HCT116 (cell line): ENCODE data around the gene DLX3. TPM values are rescaled to one million over a fixed set of nuclear protein-coding genes. Genes with fewer than 3 reads are reported as not detected.

Experiments
- ATAC-seq: fragments of 200-7000 bp; cut with Tn5 transposase; 2 replicates; pipeline ENCODE4 v1.9.1; 2020; ENCODE audit warnings: mild to moderate bottlenecking, moderate library complexity
- BruUV-seq: library from RNA; stranded (reverse); fragments of 400-500 nt; replicated peaks from 2 replicates; lab custom pipeline; 2021; lab: Mats Ljungman, UMichigan
- CTCF ChIA-PET: fragments of 300-600 bp; sonication (Branson Sonifier 250); formaldehyde crosslinking; loops from one replicate; lab custom pipeline; 2021; ENCODE audit warnings: antibody characterized with exemption; lab: Charles Lee
- POLR2A ChIA-PET: fragments of 300-600, 350-600 bp; sonication (Branson Sonifier 250); formaldehyde crosslinking; loops from one replicate; lab custom pipeline; 2021; ENCODE audit warnings: antibody characterized with exemption; lab: Charles Lee
- RAD21 ChIA-PET, 2 experiments: fragments of 300-600 bp; sonication (Branson Sonifier 250); formaldehyde crosslinking; loops; one replicate each; lab custom pipeline; 2023; ENCODE audit warnings: low total read pairs in 2 of 2; ENCODE audit not compliant: uncharacterized antibody in 2 of 2, unreplicated experiment in 2 of 2, low non-redundant PET in 1 of 2; lab: Charles Lee
- DNase-seq: peaks from one replicate; pipeline ENCODE4 v3.0.0-alpha.2; 2010; ENCODE audit warnings: low read depth, low spot score
- H2AFZ ChIP-seq: fragments of 200-600 bp; shearing (Covaris generic), sonication (generic); 2 replicates; pipeline ENCODE4 v1.6.1; 2017; ENCODE audit warnings: low read depth, mixed run types, mixed read lengths, antibody characterized with exemption, low read length; ENCODE audit not compliant: poor library complexity, severe bottlenecking
- H3K27ac ChIP-seq: 2 replicates; pipeline ENCODE4 v1.5.1; 2012; ENCODE audit warnings: low read depth, low read length
- H3K27me3 ChIP-seq: fragments of 200-600 bp; sonication (generic); 2 replicates; pipeline ENCODE4 v1.6.1; 2016; ENCODE audit warnings: mixed run types, low read length, mixed read lengths; ENCODE audit not compliant: insufficient read depth
- H3K36me3 ChIP-seq, 2 experiments: fragments of 200-500 bp in 1 of 2; fragments of 200-600 bp in 1 of 2; sonication (Bioruptor generic) in 1 of 2; sonication (generic) in 1 of 2; 2 replicates each; pipeline versions ENCODE4 v1.5.1 to v1.6.1; 2014 to 2016; ENCODE audit warnings: low read length in 2 of 2, inconsistent platforms in 1 of 2, mixed read lengths in 1 of 2, mixed run types in 1 of 2; ENCODE audit not compliant: insufficient read depth in 2 of 2, control insufficient read depth in 1 of 2
- H3K4me1 ChIP-seq, 2 experiments: fragments of 200-600 bp in 1 of 2; sonication (generic) in 1 of 2; 2 replicates each; pipeline versions ENCODE4 v1.5.1 to v1.6.1; 2012 to 2017; ENCODE audit warnings: low read length in 2 of 2, inconsistent platforms in 1 of 2, mild to moderate bottlenecking in 1 of 2, mixed read lengths in 1 of 2, mixed run types in 1 of 2, moderate library complexity in 1 of 2; ENCODE audit not compliant: insufficient read depth in 2 of 2, control insufficient read depth in 1 of 2
- H3K4me2 ChIP-seq: fragments of 200-600 bp; sonication (generic); 2 replicates; pipeline ENCODE4 v1.6.1; 2017; ENCODE audit warnings: mixed run types, low read length, mixed read lengths
- H3K4me3 ChIP-seq, 2 experiments: fragments of 200-600 bp in 1 of 2; sonication (generic) in 1 of 2; replicated peaks in 1 of 2; 2 replicates each; pipeline ENCODE4 v1.5.1; 2011 to 2016; ENCODE audit warnings: low read length in 2 of 2, control low read depth in 1 of 2, low read depth in 1 of 2, mild to moderate bottlenecking in 1 of 2, mixed read lengths in 1 of 2, mixed run types in 1 of 2
- H3K79me2 ChIP-seq: fragments of 200-600 bp; sonication (generic); 2 replicates; pipeline ENCODE4 v1.6.1; 2017; ENCODE audit warnings: mild to moderate bottlenecking, mixed run types, low read length, moderate library complexity, mixed read lengths; ENCODE audit not compliant: insufficient read depth
- H3K9ac ChIP-seq: fragments of 200-600 bp; sonication (generic); 2 replicates; pipeline ENCODE4 v1.6.1; 2016; ENCODE audit warnings: low read length, mixed read lengths
- H3K9me2 ChIP-seq: fragments of 200-600 bp; sonication (generic), shearing (Covaris generic); 2 replicates; pipeline ENCODE4 v1.6.1; 2017; ENCODE audit warnings: mixed run types, mild to moderate bottlenecking, moderate library complexity; ENCODE audit not compliant: insufficient read depth
- H3K9me3 ChIP-seq, 2 experiments: fragments of 200-500 bp in 1 of 2; fragments of 200-600 bp in 1 of 2; sonication (Bioruptor generic) in 1 of 2; sonication (generic) in 1 of 2; 2 replicates each; pipeline ENCODE4 v1.6.1; 2014 to 2017; ENCODE audit warnings: low read length in 2 of 2, mixed read lengths in 2 of 2, inconsistent platforms in 1 of 2, low read depth in 1 of 2, mild to moderate bottlenecking in 1 of 2, mixed run types in 1 of 2, moderate library complexity in 1 of 2; ENCODE audit not compliant: control insufficient read depth in 1 of 2, insufficient read depth in 1 of 2
- H4K20me1 ChIP-seq: fragments of 200-600 bp; sonication (generic), shearing (Covaris generic); 2 replicates; pipeline ENCODE4 v1.6.1; 2017; ENCODE audit warnings: mixed run types, mild to moderate bottlenecking, moderate library complexity; ENCODE audit not compliant: insufficient read depth
- CBX3 ChIP-seq: IDR thresholded peaks from 2 replicates; pipeline ENCODE4 v1.6.1; 2012; ENCODE audit warnings: low read depth
- JUND ChIP-seq: IDR thresholded peaks from 2 replicates; pipeline ENCODE4 v1.6.1; 2012
- TCF7L2 ChIP-seq: IDR thresholded peaks from 2 replicates; pipeline ENCODE4 v1.7.0; 2011; ENCODE audit warnings: borderline replicate concordance, inconsistent platforms; ENCODE audit not compliant: insufficient read depth, insufficient read length; ENCODE audit errors: extremely low read depth
- YY1 ChIP-seq: IDR thresholded peaks from 2 replicates; pipeline ENCODE4 v1.6.1; 2011; ENCODE audit warnings: low read length, low read depth, moderate library complexity, mild to moderate bottlenecking; ENCODE audit not compliant: insufficient replicate concordance; ENCODE audit errors: extremely low read depth
- intact Hi-C: fragments of 100-400 bp; cut with micrococcal nuclease; formaldehyde crosslinking; loops from 2 replicates; pipeline ENCODE4 v1.10.0; 2022
- total RNA-seq: library from RNA; stranded (reverse); gene quantifications from one replicate; pipeline ENCODE4 v1.2.1, GENCODE V29; 2021; ENCODE audit not compliant: unreplicated experiment

DLX3 gene
- total RNA-seq, 1 experiment from 2014 or later = not detected

DNA sequence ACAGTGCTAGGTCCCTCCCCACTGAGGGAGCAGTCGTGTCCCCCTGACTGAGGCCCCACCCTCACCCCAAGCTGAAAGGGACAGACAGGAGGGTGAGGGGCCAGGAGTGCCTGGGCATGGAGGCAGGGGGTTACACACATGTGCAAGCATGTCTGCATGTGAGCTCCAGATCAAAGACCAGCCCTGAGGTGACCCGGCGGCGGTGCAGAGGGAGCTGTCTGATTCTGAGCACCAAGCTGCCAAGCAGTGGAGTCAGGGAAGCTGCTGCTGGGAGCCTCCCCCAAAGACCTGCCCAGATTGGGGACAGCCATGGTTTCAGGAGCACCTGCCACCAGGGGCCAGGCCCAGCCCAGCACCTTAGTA is 5.5 kb downstream of the DLX3 start:
- RAD21 ChIA-PET = interaction anchor here (0.5 to 0.7 kb wide), 2 partner anchors 71 to 282 kb away, joined by 3 read pairs; no protein-coding TSS in a partner anchor

DNA sequence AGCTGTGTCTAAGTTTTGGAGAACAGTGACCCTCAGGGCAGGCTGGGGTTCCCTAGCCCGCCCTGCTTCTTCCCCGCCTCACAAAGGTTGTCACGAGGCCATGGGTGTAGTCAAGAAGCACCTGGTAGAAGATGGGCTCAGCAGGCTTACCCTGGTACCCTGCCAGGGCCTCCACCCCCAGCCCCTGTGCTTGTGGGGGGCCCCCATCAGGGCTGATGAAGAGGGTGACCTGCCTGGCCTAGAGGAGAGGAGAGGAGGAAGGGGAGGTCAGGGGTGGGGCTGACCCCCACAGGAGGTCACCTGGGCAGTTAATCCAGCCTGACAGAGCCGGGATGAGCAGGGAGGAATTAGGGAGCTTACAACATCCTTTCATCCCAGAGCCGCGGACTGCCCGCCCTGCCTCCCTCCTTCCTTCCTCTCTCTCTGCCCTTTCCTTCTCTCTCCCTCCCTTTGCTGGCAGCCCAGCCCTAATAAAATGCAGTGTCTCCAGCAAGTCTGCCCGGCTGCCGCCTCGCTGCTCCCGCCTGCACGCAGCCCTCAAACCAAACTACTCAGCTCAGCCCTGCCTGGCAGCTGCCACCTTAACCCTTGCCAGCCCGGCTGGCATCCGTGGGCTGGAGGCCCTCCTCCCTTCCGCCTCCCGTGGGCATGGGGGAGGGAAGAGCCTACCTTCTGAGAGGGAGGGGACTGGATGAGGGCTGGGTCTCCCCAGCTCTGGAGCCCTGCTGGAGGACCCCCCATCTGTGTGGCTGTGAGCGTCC is 7.2 kb downstream of the DLX3 start:
- no peaks in the 10 kb centered on the region for H3K36me3 ChIP-seq
- no peaks in the 10 kb centered on the region for H3K79me2 ChIP-seq
- peaks cover 12% of the 10 kb centered on the region; the same call in 1 of the 2 replicates for H3K27me3 ChIP-seq
- H3K27ac ChIP-seq = no peak overlapping the region
- ChIA-PET RAD21 (interaction anchor here in 1 of 2 experiments (1.3 kb wide), 1 partner anchor 10 kb away, joined by 5 read pairs; no protein-coding TSS in a partner anchor), CTCF (interaction anchor here (0.7 to 4.3 kb wide), 3 partner anchors 10 to 430 kb away, joined by 3 to 34 read pairs (median 13); no protein-coding TSS in a partner anchor), POLR2A (interaction anchor here (1.0 kb wide), 1 partner anchor 68 kb away, joined by 3 read pairs; the partner anchor contains the start of gene ITGA3)
- H4K20me1 ChIP-seq = no peaks in the 10 kb centered on the region
- no peak for DNase-seq
- H3K4me2 ChIP-seq = peak overlapping the region; percentile 4; the same call in 1 of the 2 replicates
- no peak overlapping the region for H2AFZ ChIP-seq
- ATAC-seq = peak; percentile 48
- no peaks in the 10 kb centered on the region for H3K9me3 ChIP-seq
- no peaks in the 10 kb centered on the region for H3K9me2 ChIP-seq
- H3K4me3 ChIP-seq = no peak overlapping the region
- H3K4me1 ChIP-seq = peaks cover 4 to 9% of the 10 kb centered on the region in 2 experiments; a peak in 2 of 4 replicates
- no peak overlapping the region for H3K9ac ChIP-seq
- BruUV-seq = no TSS peak
- TF ChIP-seq TCF7L2 (peak; percentile 31), JUND (no peak)
- intact Hi-C loops = no loop called here

More for the DNA sequence above, 5.5 kb downstream of the DLX3 start:
- no peak for ATAC-seq
- Histone ChIP-seq H3K4me1 (peaks cover 4 to 9% of the 10 kb centered on the region in 2 experiments; a peak in 2 of 4 replicates), H3K79me2 (no peaks in the 10 kb centered on the region), H3K27ac (no peak overlapping the region), H3K27me3 (peaks cover 12% of the 10 kb centered on the region; the same call in 1 of the 2 replicates), H3K4me3 (no peak overlapping the region), H2AFZ (no peak overlapping the region), H3K9ac (no peak overlapping the region), H3K9me3 (no peaks in the 10 kb centered on the region), H4K20me1 (no peaks in the 10 kb centered on the region), H3K9me2 (no peaks in the 10 kb centered on the region), H3K36me3 (no peaks in the 10 kb centered on the region), H3K4me2 (no peak overlapping the region)
- ChIA-PET CTCF (interaction anchor here (0.9 to 4.3 kb wide), 4 partner anchors 8 to 138 kb away, joined by 3 to 34 read pairs (median 8); no protein-coding TSS in a partner anchor), POLR2A (interaction anchor here (0.7 kb wide), 1 partner anchor 100 kb away, joined by 3 read pairs; no protein-coding TSS in a partner anchor)
- no peak for DNase-seq
- TF ChIP-seq CBX3 (no peak), YY1 (no peak)
- intact Hi-C loops = no loop called here
- no TSS peak for BruUV-seq
